Breast epithelium (tissue), 3 donors: ENCODE measurements around the gene ACAP2.

Experiments
- POLR2A ChIP-seq: fragments of 450-650 bp; IDR thresholded peaks from one replicate; pipeline ENCODE4 v1.6.1; 2016; ENCODE audit warnings: antibody characterized with exemption, mild to moderate bottlenecking, moderate library complexity
- POLR2AphosphoS5 ChIP-seq, 3 donors: sonication (generic); formaldehyde crosslinking; IDR thresholded peaks; one replicate each; pipeline ENCODE4 v1.6.1; 2017; ENCODE audit warnings: antibody characterized with exemption in 3 of 3
- TF ChIP-seq, protein P1 (sequence below), 3 donors: fragments of 450-650 bp; IDR thresholded peaks; one replicate each; pipeline ENCODE4 v1.5.1; 2016 to 2017; ENCODE audit warnings: antibody characterized with exemption in 3 of 3, mild to moderate bottlenecking in 3 of 3, moderate library complexity in 3 of 3

DNA sequence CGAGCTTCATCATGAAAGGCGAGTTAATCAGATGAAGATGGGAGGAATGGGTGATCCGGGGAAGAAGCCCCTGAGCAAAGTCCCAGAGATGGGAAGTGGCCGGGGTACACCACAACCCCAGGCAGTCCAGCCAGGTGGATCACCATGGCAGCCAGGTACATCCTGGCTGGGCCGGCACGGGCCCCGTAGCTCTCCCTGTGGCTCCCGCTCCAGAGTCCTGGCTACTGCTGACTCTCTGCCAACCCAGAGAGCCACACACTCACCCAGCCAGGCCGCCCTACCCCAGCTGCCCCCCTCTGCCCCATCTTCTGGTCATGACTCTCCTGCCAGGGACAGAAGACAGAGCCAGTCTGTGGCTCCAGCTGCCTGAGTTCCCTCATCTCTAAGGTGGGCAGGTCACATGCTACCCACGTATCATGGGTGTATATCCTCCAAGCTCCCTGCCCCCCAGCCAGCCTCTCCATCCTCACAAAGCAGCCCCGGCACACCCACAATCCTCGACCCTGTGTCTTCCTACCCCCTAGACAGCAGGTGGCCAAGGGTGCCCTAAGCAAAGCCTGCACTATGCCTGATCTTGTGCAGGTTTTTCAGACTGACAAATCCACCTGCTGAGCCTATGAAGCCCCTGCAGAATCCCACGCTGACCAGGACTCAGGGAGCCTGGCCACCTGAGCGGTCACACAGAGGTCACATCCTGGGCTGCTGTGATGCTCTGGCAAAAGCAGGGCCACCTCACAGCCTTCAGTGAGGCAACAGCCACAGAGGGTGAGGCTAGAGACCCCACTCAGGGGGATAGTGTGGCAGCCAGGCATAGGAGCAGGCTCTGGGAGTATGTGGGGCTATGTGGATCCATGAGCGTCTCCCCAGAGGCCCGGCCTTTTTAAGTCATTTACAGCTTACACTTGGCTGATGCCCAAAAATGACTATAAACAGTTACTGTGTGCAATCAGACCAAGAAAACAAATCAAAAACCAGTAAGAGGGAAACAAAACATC, 185.1 kb downstream of the ACAP2 start:
- TF ChIP-seq POLR2A (no peak), POLR2AphosphoS5 (IDR thresholded peaks at IDR 0.05) (no peak)
- TF ChIP-seq, protein P1, sequence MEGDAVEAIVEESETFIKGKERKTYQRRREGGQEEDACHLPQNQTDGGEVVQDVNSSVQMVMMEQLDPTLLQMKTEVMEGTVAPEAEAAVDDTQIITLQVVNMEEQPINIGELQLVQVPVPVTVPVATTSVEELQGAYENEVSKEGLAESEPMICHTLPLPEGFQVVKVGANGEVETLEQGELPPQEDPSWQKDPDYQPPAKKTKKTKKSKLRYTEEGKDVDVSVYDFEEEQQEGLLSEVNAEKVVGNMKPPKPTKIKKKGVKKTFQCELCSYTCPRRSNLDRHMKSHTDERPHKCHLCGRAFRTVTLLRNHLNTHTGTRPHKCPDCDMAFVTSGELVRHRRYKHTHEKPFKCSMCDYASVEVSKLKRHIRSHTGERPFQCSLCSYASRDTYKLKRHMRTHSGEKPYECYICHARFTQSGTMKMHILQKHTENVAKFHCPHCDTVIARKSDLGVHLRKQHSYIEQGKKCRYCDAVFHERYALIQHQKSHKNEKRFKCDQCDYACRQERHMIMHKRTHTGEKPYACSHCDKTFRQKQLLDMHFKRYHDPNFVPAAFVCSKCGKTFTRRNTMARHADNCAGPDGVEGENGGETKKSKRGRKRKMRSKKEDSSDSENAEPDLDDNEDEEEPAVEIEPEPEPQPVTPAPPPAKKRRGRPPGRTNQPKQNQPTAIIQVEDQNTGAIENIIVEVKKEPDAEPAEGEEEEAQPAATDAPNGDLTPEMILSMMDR (IDR thresholded peaks at IDR 0.05), result no peak
